GM12873 (cell line): ENCODE results near the gene CD300LG.

Experiments
- CTCF ChIP-seq: IDR thresholded peaks from 2 replicates; pipeline ENCODE4 v1.5.1; 2012; ENCODE audit warnings: low read depth, mild to moderate bottlenecking, moderate library complexity, low read length, control low read depth; ENCODE audit not compliant: insufficient read depth; ENCODE audit errors: missing control alignments

CD300LG gene

GRCh38 chr17:43860077-43860725, 13.2 kb downstream of the CD300LG start:
- TF ChIP-seq CTCF, result no peak

GRCh38 chr17:43860927-43861622, 14.1 kb downstream of the CD300LG start:
- TF ChIP-seq CTCF, result no peak

- TF ChIP-seq CTCF, result no peak
These were observed 15.0 kb downstream of the CD300LG start for GRCh38 chr17:43861960-43862359.

- TF ChIP-seq CTCF, result no peak
These were observed 17.4 kb downstream of the CD300LG start for GRCh38 chr17:43864161-43864984.

- no peak for TF ChIP-seq CTCF
These were observed 21.4 kb downstream of the CD300LG start for GRCh38 chr17:43868226-43868994.

GRCh38 chr17:43871946-43872690, 25.1 kb downstream of the CD300LG start:
- no peak for TF ChIP-seq CTCF
